GM23338 (cell line): ENCODE measurements around the gene HOATZ. TPM values are rescaled to one million over a fixed set of nuclear protein-coding genes. Genes with fewer than 3 reads are reported as not detected.

ENCODE experiments used
- ATAC-seq: fragments of 200-7000 bp; cut with Tn5 transposase; 3 replicates; pipeline ENCODE4 v1.9.1; 2020
- DNase-seq: peaks from one replicate; pipeline ENCODE4 v3.0.0-alpha.2; 2015; ENCODE audit warnings: low spot score
- H2AFZ ChIP-seq: fragments of 200-600 bp; sonication (generic); 2 replicates; pipeline ENCODE4 v1.8.0; 2016; ENCODE audit warnings: antibody characterized with exemption, mild to moderate bottlenecking, moderate library complexity
- H3F3A ChIP-seq: fragments of 200-600 bp; sonication (generic); replicated peaks from 2 replicates; pipeline ENCODE4 v1.8.0; 2017; ENCODE audit warnings: antibody characterized with exemption, mixed run types, low read depth
- H3K27ac ChIP-seq: fragments of 200-600 bp; sonication (generic); 2 replicates; pipeline ENCODE4 v1.6.1; 2016; ENCODE audit warnings: low read depth
- H3K27me3 ChIP-seq: fragments of 200-600 bp; sonication (generic); 2 replicates; pipeline ENCODE4 v1.8.0; 2016; ENCODE audit warnings: mild to moderate bottlenecking, mixed run types, moderate library complexity; ENCODE audit not compliant: insufficient read depth
- H3K36me3 ChIP-seq: fragments of 200-600 bp; sonication (generic); 2 replicates; pipeline ENCODE4 v1.8.0; 2016; ENCODE audit warnings: mild to moderate bottlenecking; ENCODE audit not compliant: insufficient read depth
- H3K4me1 ChIP-seq: fragments of 200-600 bp; sonication (generic); 2 replicates; pipeline ENCODE4 v1.8.0; 2016; ENCODE audit warnings: mild to moderate bottlenecking, moderate library complexity; ENCODE audit not compliant: insufficient read depth
- H3K4me2 ChIP-seq: fragments of 200-600 bp; sonication (generic); 2 replicates; pipeline ENCODE4 v1.7.1; 2017; ENCODE audit warnings: mixed run types
- H3K4me3 ChIP-seq: fragments of 200-600 bp; sonication (generic); 2 replicates; pipeline ENCODE4 v1.6.1; 2016; ENCODE audit warnings: mixed run types
- H3K79me2 ChIP-seq: fragments of 200-600 bp; sonication (generic); replicated peaks from 2 replicates; pipeline ENCODE4 v1.8.0; 2017; ENCODE audit warnings: mild to moderate bottlenecking; ENCODE audit not compliant: insufficient read depth
- H3K9me2 ChIP-seq: fragments of 200-600 bp; sonication (generic); 2 replicates; pipeline ENCODE4 v1.8.0; 2017; ENCODE audit not compliant: insufficient read depth
- H4K20me1 ChIP-seq: fragments of 200-600 bp; sonication (generic); replicated peaks from 2 replicates; pipeline ENCODE4 v1.8.0; 2017; ENCODE audit warnings: mild to moderate bottlenecking; ENCODE audit not compliant: insufficient read depth
- H3K27ac Mint-ChIP-seq: 2 replicates; pipeline ENCODE4 v1.8.0; 2020; ENCODE audit warnings: inconsistent platforms, mild to moderate bottlenecking, moderate library complexity, mixed read lengths
- H3K27me3 Mint-ChIP-seq: 3 replicates; pipeline ENCODE4 v1.8.0; 2022; ENCODE audit warnings: low read depth, mild to moderate bottlenecking, moderate library complexity, mixed read lengths, inconsistent platforms; ENCODE audit not compliant: insufficient read depth, poor library complexity
- H3K36me3 Mint-ChIP-seq: 3 replicates; pipeline ENCODE4 v1.8.0; 2021; ENCODE audit warnings: low read depth, mild to moderate bottlenecking, inconsistent platforms, moderate library complexity, mixed read lengths
- H3K4me1 Mint-ChIP-seq: 3 replicates; pipeline ENCODE4 v1.8.0; 2020; ENCODE audit warnings: mild to moderate bottlenecking, inconsistent platforms, mixed read lengths
- H3K4me3 Mint-ChIP-seq: 3 replicates; pipeline ENCODE4 v1.8.0; 2021; ENCODE audit warnings: moderate library complexity, mild to moderate bottlenecking, inconsistent platforms, mixed read lengths
- H3K9me3 Mint-ChIP-seq: 3 replicates; pipeline ENCODE4 v1.8.0; 2020; ENCODE audit warnings: moderate library complexity, mild to moderate bottlenecking, inconsistent platforms, mixed read lengths
- CREB1 ChIP-seq: fragments of 250-450 bp; sonication (Bioruptor Pico); IDR thresholded peaks from 2 replicates; pipeline ENCODE4 v1.5.0; 2020; ENCODE audit warnings: low read depth, mild to moderate bottlenecking, moderate library complexity
- EZH2 ChIP-seq: fragments of 200-600 bp; sonication (generic); IDR thresholded peaks from one replicate; pipeline ENCODE4 v1.8.0; 2017; ENCODE audit warnings: antibody characterized with exemption, mild to moderate bottlenecking, low read depth; ENCODE audit not compliant: unreplicated experiment
- EZH2phosphoT487 ChIP-seq: fragments of 200-600 bp; sonication (generic); IDR thresholded peaks from one replicate; pipeline ENCODE4 v1.8.1; 2018; ENCODE audit warnings: antibody characterized with exemption; ENCODE audit not compliant: unreplicated experiment
- JUNB ChIP-seq: IDR thresholded peaks from one replicate; pipeline ENCODE4 v1.6.1; 2016; ENCODE audit warnings: antibody characterized with exemption; ENCODE audit not compliant: unreplicated experiment
- POLR2AphosphoS5 ChIP-seq: IDR thresholded peaks from 2 replicates; pipeline ENCODE4 v1.6.1; 2016; ENCODE audit warnings: antibody characterized with exemption, low read depth
- ZNF114 ChIP-seq: fragments of 250-450 bp; sonication (Bioruptor Pico); IDR thresholded peaks from 2 replicates; pipeline ENCODE4 v1.5.0; 2020; ENCODE audit warnings: mild to moderate bottlenecking, moderate library complexity
- ZNF331 ChIP-seq: fragments of 250-450 bp; sonication (Bioruptor Pico); IDR thresholded peaks from 2 replicates; pipeline ENCODE4 v1.5.0; 2020; ENCODE audit warnings: low read depth, mild to moderate bottlenecking, moderate library complexity
- polyA plus RNA-seq: library from polyadenylated mRNA; unstranded; fragments of >200 nt; fragmentation: Nextera tagmentation; extraction: Ambion mirVana; gene quantifications from 2 replicates; pipeline ENCODE4 v1.2.1, GENCODE V29; 2016
- total RNA-seq: library from RNA; depleted of rRNA; stranded (reverse); fragments of >200 nt; shearing (Covaris generic); gene quantifications from 2 replicates; pipeline ENCODE4 v1.2.3, GENCODE V29; 2014
- TF ChIP-seq, protein P1 (sequence below): fragments of 250-450 bp; sonication (Bioruptor Pico); IDR thresholded peaks from 2 replicates; pipeline ENCODE4 v1.5.0; 2020; ENCODE audit warnings: mild to moderate bottlenecking, moderate library complexity
- TF ChIP-seq, protein P2 (sequence below): IDR thresholded peaks from one replicate; pipeline ENCODE4 v1.6.1; 2018; ENCODE audit warnings: antibody characterized with exemption; ENCODE audit not compliant: unreplicated experiment

HOATZ gene
- total and polyA plus RNA-seq, 2 experiments from 2014 or later = not detected

GRCh38 chr11:111510311-111510710 is 4.3 kb upstream of the HOATZ start:
- DNase-seq = no peak
- Mint-ChIP-seq H3K4me1 (peaks cover 11% of the 10 kb centered on the region; the same call in 2 of the 3 replicates), H3K27me3 (peaks cover 26% of the 10 kb centered on the region), H3K36me3 (no peaks in the 10 kb centered on the region), H3K4me3 (no peak overlapping the region), H3K9me3 (no peaks in the 10 kb centered on the region), H3K27ac (peak overlapping the region; percentile 3; the same call in 1 of the 2 replicates)
- ATAC-seq = no peak
- Histone ChIP-seq H2AFZ (peak overlapping the region; percentile 39; the same call in 1 of the 2 replicates), H3K79me2 (no peaks in the 10 kb centered on the region), H3K9me2 (no peaks in the 10 kb centered on the region), H3K4me3 (no peak overlapping the region), H3K27ac (no peak overlapping the region), H3F3A (peaks cover 6% of the 10 kb centered on the region; the same call in 1 of the 2 replicates), H3K4me1 (peaks cover 22% of the 10 kb centered on the region), H3K4me2 (no peak overlapping the region), H3K36me3 (no peaks in the 10 kb centered on the region), H4K20me1 (no peaks in the 10 kb centered on the region), H3K27me3 (peaks cover 36% of the 10 kb centered on the region)
- TF ChIP-seq, protein P1, sequence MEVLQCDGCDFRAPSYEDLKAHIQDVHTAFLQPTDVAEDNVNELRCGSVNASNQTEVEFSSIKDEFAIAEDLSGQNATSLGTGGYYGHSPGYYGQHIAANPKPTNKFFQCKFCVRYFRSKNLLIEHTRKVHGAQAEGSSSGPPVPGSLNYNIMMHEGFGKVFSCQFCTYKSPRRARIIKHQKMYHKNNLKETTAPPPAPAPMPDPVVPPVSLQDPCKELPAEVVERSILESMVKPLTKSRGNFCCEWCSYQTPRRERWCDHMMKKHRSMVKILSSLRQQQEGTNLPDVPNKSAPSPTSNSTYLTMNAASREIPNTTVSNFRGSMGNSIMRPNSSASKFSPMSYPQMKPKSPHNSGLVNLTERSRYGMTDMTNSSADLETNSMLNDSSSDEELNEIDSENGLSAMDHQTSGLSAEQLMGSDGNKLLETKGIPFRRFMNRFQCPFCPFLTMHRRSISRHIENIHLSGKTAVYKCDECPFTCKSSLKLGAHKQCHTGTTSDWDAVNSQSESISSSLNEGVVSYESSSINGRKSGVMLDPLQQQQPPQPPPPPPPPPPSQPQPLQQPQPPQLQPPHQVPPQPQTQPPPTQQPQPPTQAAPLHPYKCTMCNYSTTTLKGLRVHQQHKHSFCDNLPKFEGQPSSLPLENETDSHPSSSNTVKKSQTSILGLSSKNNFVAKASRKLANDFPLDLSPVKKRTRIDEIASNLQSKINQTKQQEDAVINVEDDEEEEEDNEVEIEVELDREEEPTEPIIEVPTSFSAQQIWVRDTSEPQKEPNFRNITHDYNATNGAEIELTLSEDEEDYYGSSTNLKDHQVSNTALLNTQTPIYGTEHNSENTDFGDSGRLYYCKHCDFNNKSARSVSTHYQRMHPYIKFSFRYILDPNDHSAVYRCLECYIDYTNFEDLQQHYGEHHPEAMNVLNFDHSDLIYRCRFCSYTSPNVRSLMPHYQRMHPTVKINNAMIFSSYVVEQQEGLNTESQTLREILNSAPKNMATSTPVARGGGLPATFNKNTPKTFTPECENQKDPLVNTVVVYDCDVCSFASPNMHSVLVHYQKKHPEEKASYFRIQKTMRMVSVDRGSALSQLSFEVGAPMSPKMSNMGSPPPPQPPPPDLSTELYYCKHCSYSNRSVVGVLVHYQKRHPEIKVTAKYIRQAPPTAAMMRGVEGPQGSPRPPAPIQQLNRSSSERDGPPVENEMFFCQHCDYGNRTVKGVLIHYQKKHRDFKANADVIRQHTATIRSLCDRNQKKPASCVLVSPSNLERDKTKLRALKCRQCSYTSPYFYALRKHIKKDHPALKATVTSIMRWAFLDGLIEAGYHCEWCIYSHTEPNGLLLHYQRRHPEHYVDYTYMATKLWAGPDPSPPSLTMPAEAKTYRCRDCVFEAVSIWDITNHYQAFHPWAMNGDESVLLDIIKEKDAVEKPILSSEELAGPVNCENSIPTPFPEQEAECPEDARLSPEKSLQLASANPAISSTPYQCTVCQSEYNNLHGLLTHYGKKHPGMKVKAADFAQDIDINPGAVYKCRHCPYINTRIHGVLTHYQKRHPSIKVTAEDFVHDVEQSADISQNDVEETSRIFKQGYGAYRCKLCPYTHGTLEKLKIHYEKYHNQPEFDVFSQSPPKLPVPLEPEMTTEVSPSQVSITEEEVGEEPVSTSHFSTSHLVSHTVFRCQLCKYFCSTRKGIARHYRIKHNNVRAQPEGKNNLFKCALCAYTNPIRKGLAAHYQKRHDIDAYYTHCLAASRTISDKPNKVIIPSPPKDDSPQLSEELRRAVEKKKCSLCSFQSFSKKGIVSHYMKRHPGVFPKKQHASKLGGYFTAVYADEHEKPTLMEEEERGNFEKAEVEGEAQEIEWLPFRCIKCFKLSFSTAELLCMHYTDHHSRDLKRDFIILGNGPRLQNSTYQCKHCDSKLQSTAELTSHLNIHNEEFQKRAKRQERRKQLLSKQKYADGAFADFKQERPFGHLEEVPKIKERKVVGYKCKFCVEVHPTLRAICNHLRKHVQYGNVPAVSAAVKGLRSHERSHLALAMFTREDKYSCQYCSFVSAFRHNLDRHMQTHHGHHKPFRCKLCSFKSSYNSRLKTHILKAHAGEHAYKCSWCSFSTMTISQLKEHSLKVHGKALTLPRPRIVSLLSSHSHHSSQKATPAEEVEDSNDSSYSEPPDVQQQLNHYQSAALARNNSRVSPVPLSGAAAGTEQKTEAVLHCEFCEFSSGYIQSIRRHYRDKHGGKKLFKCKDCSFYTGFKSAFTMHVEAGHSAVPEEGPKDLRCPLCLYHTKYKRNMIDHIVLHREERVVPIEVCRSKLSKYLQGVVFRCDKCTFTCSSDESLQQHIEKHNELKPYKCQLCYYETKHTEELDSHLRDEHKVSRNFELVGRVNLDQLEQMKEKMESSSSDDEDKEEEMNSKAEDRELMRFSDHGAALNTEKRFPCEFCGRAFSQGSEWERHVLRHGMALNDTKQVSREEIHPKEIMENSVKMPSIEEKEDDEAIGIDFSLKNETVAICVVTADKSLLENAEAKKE (CRISPR knock-in tag) = no peak
- TF ChIP-seq ZNF114 (CRISPR knock-in tag) = no peak
- TF ChIP-seq POLR2AphosphoS5 = no peak
- TF ChIP-seq JUNB = no peak
- TF ChIP-seq ZNF331 (CRISPR knock-in tag) = no peak
- TF ChIP-seq, protein P2, sequence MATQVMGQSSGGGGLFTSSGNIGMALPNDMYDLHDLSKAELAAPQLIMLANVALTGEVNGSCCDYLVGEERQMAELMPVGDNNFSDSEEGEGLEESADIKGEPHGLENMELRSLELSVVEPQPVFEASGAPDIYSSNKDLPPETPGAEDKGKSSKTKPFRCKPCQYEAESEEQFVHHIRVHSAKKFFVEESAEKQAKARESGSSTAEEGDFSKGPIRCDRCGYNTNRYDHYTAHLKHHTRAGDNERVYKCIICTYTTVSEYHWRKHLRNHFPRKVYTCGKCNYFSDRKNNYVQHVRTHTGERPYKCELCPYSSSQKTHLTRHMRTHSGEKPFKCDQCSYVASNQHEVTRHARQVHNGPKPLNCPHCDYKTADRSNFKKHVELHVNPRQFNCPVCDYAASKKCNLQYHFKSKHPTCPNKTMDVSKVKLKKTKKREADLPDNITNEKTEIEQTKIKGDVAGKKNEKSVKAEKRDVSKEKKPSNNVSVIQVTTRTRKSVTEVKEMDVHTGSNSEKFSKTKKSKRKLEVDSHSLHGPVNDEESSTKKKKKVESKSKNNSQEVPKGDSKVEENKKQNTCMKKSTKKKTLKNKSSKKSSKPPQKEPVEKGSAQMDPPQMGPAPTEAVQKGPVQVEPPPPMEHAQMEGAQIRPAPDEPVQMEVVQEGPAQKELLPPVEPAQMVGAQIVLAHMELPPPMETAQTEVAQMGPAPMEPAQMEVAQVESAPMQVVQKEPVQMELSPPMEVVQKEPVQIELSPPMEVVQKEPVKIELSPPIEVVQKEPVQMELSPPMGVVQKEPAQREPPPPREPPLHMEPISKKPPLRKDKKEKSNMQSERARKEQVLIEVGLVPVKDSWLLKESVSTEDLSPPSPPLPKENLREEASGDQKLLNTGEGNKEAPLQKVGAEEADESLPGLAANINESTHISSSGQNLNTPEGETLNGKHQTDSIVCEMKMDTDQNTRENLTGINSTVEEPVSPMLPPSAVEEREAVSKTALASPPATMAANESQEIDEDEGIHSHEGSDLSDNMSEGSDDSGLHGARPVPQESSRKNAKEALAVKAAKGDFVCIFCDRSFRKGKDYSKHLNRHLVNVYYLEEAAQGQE = no peak
- no peak for TF ChIP-seq EZH2
- no peak for TF ChIP-seq EZH2phosphoT487
- TF ChIP-seq CREB1 = no peak
